Smooth muscle cell (in vitro differentiated cells): ENCODE data around the gene MSI2. TPM values are rescaled to one million over a fixed set of nuclear protein-coding genes. Genes with fewer than 3 reads are reported as not detected.

Experiments
- DNase-seq: peaks from one replicate; lab custom pipeline; 2025; ENCODE audit not compliant: unreplicated experiment; lab: John Stamatoyannopoulos, UW
- H2AFZ ChIP-seq: fragments of 200-600 bp; sonication (generic); 2 replicates; pipeline ENCODE4 v1.6.0; 2016; ENCODE audit warnings: antibody characterized with exemption, low read depth, mild to moderate bottlenecking
- H3F3A ChIP-seq: fragments of 200-600 bp; sonication (generic); 2 replicates; pipeline ENCODE4 v1.6.0; 2017; ENCODE audit warnings: antibody characterized with exemption, low read depth
- H3K27ac ChIP-seq: fragments of 200-600 bp; sonication (generic); 2 replicates; pipeline ENCODE4 v1.5.1; 2016; ENCODE audit warnings: low read depth, mild to moderate bottlenecking
- H3K27me3 ChIP-seq: fragments of 200-600 bp; sonication (generic); 2 replicates; pipeline ENCODE4 v1.6.1; 2016; ENCODE audit warnings: low read depth, mild to moderate bottlenecking
- H3K36me3 ChIP-seq: fragments of 200-600 bp; sonication (generic); 2 replicates; pipeline ENCODE4 v1.5.1; 2016; ENCODE audit warnings: low read depth
- H3K4me1 ChIP-seq: fragments of 200-600 bp; sonication (generic); 2 replicates; pipeline ENCODE4 v1.5.1; 2016; ENCODE audit warnings: low read depth
- H3K4me2 ChIP-seq: fragments of 200-600 bp; sonication (generic); 2 replicates; pipeline ENCODE4 v1.6.0; 2016; ENCODE audit warnings: mild to moderate bottlenecking
- H3K4me3 ChIP-seq: fragments of 200-600 bp; sonication (generic); 2 replicates; pipeline ENCODE4 v1.5.1; 2016; ENCODE audit warnings: mild to moderate bottlenecking
- H3K79me2 ChIP-seq: fragments of 200-600 bp; sonication (generic); 2 replicates; pipeline ENCODE4 v1.6.0; 2016; ENCODE audit warnings: low read depth, mild to moderate bottlenecking
- H3K9ac ChIP-seq: fragments of 200-600 bp; sonication (generic); 2 replicates; pipeline ENCODE4 v1.6.0; 2016; ENCODE audit warnings: low read depth
- H3K9me3 ChIP-seq: fragments of 200-600 bp; sonication (generic); replicated peaks from 2 replicates; pipeline ENCODE4 v1.5.1; 2016; ENCODE audit warnings: low read depth
- H4K20me1 ChIP-seq: fragments of 200-600 bp; sonication (generic); 2 replicates; pipeline ENCODE4 v1.6.0; 2016; ENCODE audit warnings: low read depth
- WGBS: methylation state at CpG from one replicate; pipeline ENCODE4 v1.1.7; 2016; ENCODE audit warnings: low lambda C conversion rate; 5-methylcytosine and 5-hydroxymethylcytosine counted together
- polyA plus RNA-seq: library from polyadenylated mRNA; unstranded; fragments of >200 nt; fragmentation: Nextera tagmentation; extraction: Ambion mirVana; gene quantifications from 2 replicates; pipeline ENCODE4 v1.2.1, GENCODE V29; 2016
- total RNA-seq: library from RNA; depleted of rRNA; stranded (reverse); fragments of >200 nt; gene quantifications from 2 replicates; pipeline ENCODE4 v1.2.3, GENCODE V29; 2014
- TF ChIP-seq, protein P1 (sequence below): fragments of 200-600 bp; sonication (generic); IDR thresholded peaks from 2 replicates; pipeline ENCODE4 v1.5.1; 2017; ENCODE audit warnings: borderline replicate concordance, mild to moderate bottlenecking, antibody characterized with exemption; ENCODE audit not compliant: insufficient read depth, poor library complexity, severe bottlenecking

MSI2 gene
- total and polyA plus RNA-seq, 2 experiments from 2014 or later: 5.7 to 36.5 TPM

DNA sequence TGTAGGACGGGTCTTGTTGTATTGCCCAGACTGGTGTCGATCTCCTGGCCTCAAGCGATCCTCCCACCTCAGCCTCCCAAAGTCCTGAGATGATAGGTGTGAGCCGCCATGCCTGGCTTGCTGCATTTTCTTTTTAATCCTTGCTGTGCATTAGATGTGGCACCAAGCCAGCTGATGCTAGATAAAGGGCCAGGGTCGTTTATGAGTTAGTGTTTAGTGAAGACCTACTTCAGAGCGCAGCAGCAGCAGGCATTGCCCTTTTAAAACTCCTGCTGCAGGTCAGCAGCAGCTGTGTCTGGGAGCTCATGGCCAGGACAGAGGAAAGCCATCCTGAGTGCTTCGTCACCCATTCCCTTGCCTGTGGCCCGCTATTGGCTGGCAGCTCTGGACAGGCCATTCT is 251.5 kb downstream of the MSI2 start:
- H3K9ac ChIP-seq: no peak overlapping the region
- no peak for DNase-seq
- H3K4me2 ChIP-seq: peak overlapping the region; percentile 12
- H3K27me3 ChIP-seq: no peaks in the 10 kb centered on the region
- no peaks in the 10 kb centered on the region for H4K20me1 ChIP-seq
- peak overlapping the region; percentile 74 for H3K27ac ChIP-seq
- no peaks in the 10 kb centered on the region for H3K36me3 ChIP-seq
- peaks cover 48% of the 10 kb centered on the region for H3K4me1 ChIP-seq
- WGBS: 70% methylated on average over 7 of the region's 8 CpGs
- TF ChIP-seq, protein P1, sequence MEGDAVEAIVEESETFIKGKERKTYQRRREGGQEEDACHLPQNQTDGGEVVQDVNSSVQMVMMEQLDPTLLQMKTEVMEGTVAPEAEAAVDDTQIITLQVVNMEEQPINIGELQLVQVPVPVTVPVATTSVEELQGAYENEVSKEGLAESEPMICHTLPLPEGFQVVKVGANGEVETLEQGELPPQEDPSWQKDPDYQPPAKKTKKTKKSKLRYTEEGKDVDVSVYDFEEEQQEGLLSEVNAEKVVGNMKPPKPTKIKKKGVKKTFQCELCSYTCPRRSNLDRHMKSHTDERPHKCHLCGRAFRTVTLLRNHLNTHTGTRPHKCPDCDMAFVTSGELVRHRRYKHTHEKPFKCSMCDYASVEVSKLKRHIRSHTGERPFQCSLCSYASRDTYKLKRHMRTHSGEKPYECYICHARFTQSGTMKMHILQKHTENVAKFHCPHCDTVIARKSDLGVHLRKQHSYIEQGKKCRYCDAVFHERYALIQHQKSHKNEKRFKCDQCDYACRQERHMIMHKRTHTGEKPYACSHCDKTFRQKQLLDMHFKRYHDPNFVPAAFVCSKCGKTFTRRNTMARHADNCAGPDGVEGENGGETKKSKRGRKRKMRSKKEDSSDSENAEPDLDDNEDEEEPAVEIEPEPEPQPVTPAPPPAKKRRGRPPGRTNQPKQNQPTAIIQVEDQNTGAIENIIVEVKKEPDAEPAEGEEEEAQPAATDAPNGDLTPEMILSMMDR: no peak
- peaks cover 26% of the 10 kb centered on the region for H3F3A ChIP-seq
- H3K79me2 ChIP-seq: peaks cover 28% of the 10 kb centered on the region
- H2AFZ ChIP-seq: no peak overlapping the region
- H3K9me3 ChIP-seq: no peaks in the 10 kb centered on the region
- H3K4me3 ChIP-seq: no peak overlapping the region

DNA sequence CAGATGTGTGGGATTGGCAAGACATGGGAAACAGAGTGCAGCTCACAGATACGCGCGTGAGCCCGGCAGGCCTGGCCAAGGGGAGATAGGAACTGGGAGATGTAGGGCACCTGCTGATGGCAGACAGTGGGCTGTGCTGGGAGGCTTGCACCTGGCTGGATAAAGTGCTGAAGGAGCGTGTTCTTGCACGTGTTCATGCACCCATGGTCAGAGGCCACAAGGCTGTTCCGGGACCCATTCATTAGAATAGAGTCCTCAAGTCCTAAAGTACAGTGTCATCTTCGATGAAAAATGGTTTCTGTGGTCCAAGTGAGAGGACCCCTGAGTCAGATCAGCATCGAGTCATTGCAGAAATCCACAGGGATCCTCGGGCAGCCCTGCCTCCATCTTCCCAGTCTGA is 252.3 kb downstream of the MSI2 start:
- peaks cover 48% of the 10 kb centered on the region for H3K4me1 ChIP-seq
- H3K9ac ChIP-seq: no peak overlapping the region
- peaks cover 25% of the 10 kb centered on the region for H3K79me2 ChIP-seq
- 92% methylated on average over 10 of the region's 10 CpGs for WGBS
- DNase-seq: no peak
- no peaks in the 10 kb centered on the region for H3K27me3 ChIP-seq
- H3F3A ChIP-seq: peaks cover 26% of the 10 kb centered on the region
- TF ChIP-seq, protein P1: no peak
- H3K27ac ChIP-seq: peak overlapping the region; percentile 74
- no peaks in the 10 kb centered on the region for H3K36me3 ChIP-seq
- no peaks in the 10 kb centered on the region for H3K9me3 ChIP-seq
- no peaks in the 10 kb centered on the region for H4K20me1 ChIP-seq
- no peak overlapping the region for H2AFZ ChIP-seq
- no peak overlapping the region for H3K4me3 ChIP-seq
- no peak overlapping the region for H3K4me2 ChIP-seq

DNA sequence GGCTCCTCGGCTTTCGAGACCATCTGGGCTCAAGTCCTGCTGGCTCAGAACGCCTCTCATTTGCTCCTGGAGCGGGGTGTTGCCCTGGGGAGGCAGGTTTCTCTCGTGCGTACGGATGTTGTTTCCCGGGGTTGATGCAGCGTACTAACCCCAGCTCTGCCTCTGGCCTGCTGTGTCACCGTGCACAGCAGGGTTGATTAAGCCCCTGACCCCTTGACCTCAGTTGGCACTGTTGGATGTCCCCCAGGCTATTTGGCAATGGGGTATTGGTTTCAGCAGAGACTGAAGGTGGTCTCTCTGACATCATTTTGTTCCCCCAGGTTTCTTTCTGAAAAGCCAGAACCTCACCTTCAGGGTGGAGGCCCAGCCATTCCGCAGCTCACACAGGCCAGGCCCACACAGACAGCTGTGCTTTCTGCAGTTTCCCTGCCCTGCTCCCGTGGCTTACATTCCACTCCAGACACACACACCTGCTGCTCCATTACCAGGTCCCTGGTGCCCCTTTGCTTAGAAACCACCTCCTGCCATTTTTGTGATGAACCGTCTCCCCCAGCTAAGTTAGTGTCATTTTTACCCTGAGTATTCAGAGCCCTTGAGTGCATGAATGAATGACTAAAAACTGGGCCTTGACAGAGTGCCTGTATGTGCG is 255.3 kb downstream of the MSI2 start:
- Histone ChIP-seq H3K4me1 (peaks cover 31% of the 10 kb centered on the region), H4K20me1 (no peaks in the 10 kb centered on the region), H3K27me3 (no peaks in the 10 kb centered on the region), H3K36me3 (no peaks in the 10 kb centered on the region), H3K79me2 (peaks cover 21% of the 10 kb centered on the region), H3F3A (peaks cover 31% of the 10 kb centered on the region), H2AFZ (no peak overlapping the region), H3K4me2 (no peak overlapping the region), H3K9ac (no peak overlapping the region), H3K4me3 (no peak overlapping the region), H3K27ac (no peak overlapping the region), H3K9me3 (no peaks in the 10 kb centered on the region)
- no peak for DNase-seq
- WGBS: 93% methylated on average over 14 of the region's 14 CpGs
- TF ChIP-seq, protein P1: no peak

DNA sequence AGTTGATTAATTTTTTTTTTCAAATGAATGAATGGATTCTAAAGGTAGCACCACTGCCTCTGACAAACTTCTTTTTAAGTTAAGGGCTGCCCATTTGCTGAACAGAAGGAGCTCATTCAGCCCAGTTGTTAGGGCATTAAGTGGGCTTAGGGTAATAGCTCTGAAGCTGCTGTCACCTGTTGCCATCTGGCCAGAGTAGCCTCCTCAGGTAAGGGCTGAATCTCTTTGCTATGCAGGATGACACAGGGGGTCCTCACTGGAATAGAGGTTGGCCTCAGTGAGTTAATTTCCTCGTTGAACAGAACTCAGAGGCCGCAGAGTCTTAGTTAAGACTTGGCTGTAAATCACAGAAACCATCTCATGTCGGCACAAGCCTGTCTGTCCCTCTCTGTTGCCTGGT is 255.9 kb downstream of the MSI2 start:
- no peaks in the 10 kb centered on the region for H3K36me3 ChIP-seq
- H3K79me2 ChIP-seq: peaks cover 21% of the 10 kb centered on the region
- no peak overlapping the region for H3K4me2 ChIP-seq
- H3K27me3 ChIP-seq: no peaks in the 10 kb centered on the region
- TF ChIP-seq, protein P1: no peak
- no peak overlapping the region for H2AFZ ChIP-seq
- no peak overlapping the region for H3K27ac ChIP-seq
- H3K9ac ChIP-seq: no peak overlapping the region
- 25% methylated on average over 3 of the region's 3 CpGs for WGBS
- H4K20me1 ChIP-seq: no peaks in the 10 kb centered on the region
- H3F3A ChIP-seq: peaks cover 35% of the 10 kb centered on the region
- peaks cover 32% of the 10 kb centered on the region for H3K4me1 ChIP-seq
- no peak for DNase-seq
- no peaks in the 10 kb centered on the region for H3K9me3 ChIP-seq
- H3K4me3 ChIP-seq: no peak overlapping the region
